IMR-90 (cell line): ENCODE data around the gene HDAC8. TPM values are rescaled to one million over a fixed set of nuclear protein-coding genes. Genes with fewer than 3 reads are reported as not detected.

Experiments
- ATAC-seq: fragments of 200-7000 bp; cut with Tn5 transposase; 2 replicates; pipeline ENCODE4 v1.9.1; 2020; ENCODE audit warnings: low read depth, mild to moderate bottlenecking, moderate library complexity
- BruUV-seq: library from RNA; stranded (reverse); fragments of 400-500 nt; replicated peaks from 2 replicates; lab custom pipeline; 2021; lab: Mats Ljungman, UMichigan
- CTCF ChIA-PET: fragments of 300-600 bp; formaldehyde crosslinking; extraction: SDS; loops from one replicate; lab custom pipeline; 2021; ENCODE audit warnings: antibody characterized with exemption; lab: Yijun Ruan, JAX
- POLR2A ChIA-PET: fragments of 300-600 bp; sonication (Branson Sonifier 250); formaldehyde crosslinking; loops from one replicate; lab custom pipeline; 2022; ENCODE audit warnings: antibody characterized with exemption; ENCODE audit not compliant: unreplicated experiment; lab: Charles Lee
- DNase-seq: peaks from one replicate; pipeline ENCODE4 v3.0.0; 2013
- H2AFZ ChIP-seq: replicated peaks from 2 replicates; pipeline ENCODE3; 2013; ENCODE audit warnings: low read length, mild to moderate bottlenecking; ENCODE audit not compliant: poor library complexity
- H2AK5ac ChIP-seq: 2 replicates; pipeline ENCODE4 v1.6.1; 2013; ENCODE audit warnings: low read depth, low read length, inconsistent platforms
- H2AK9ac ChIP-seq: replicated peaks from 2 replicates; pipeline ENCODE3; 2013; ENCODE audit warnings: mild to moderate bottlenecking, low read depth, low read length, moderate library complexity; ENCODE audit not compliant: poor library complexity
- H2BK120ac ChIP-seq: 2 replicates; pipeline ENCODE4 v1.6.1; 2013; ENCODE audit warnings: low read depth, low read length, inconsistent platforms
- H2BK15ac ChIP-seq: 3 replicates; pipeline ENCODE4 v1.6.1; 2013; ENCODE audit warnings: low read depth, low read length, inconsistent platforms
- H2BK20ac ChIP-seq: 2 replicates; pipeline ENCODE4 v1.6.1; 2013; ENCODE audit warnings: low read depth, mild to moderate bottlenecking, inconsistent platforms, low read length, moderate library complexity
- H2BK5ac ChIP-seq: 2 replicates; pipeline ENCODE4 v1.6.1; 2013; ENCODE audit warnings: mild to moderate bottlenecking, low read depth, low read length, inconsistent platforms; ENCODE audit not compliant: poor library complexity, severe bottlenecking
- H3K14ac ChIP-seq: replicated peaks from 2 replicates; pipeline ENCODE4 v1.6.1; 2013; ENCODE audit warnings: low read depth, low read length, inconsistent platforms
- H3K18ac ChIP-seq: 2 replicates; pipeline ENCODE4 v1.6.1; 2013; ENCODE audit warnings: low read depth, low read length, control low read depth
- H3K23ac ChIP-seq: 2 replicates; pipeline ENCODE4 v1.6.1; 2013; ENCODE audit warnings: low read depth, low read length, inconsistent platforms
- H3K27ac ChIP-seq: 2 replicates; pipeline ENCODE4 v1.5.1; 2013; ENCODE audit warnings: mild to moderate bottlenecking, control low read depth, low read length; ENCODE audit not compliant: insufficient read depth
- H3K27me3 ChIP-seq: 2 replicates; pipeline ENCODE4 v1.6.1; 2013; ENCODE audit warnings: low read length; ENCODE audit not compliant: control insufficient read depth, insufficient read depth
- H3K36me3 ChIP-seq: 2 replicates; pipeline ENCODE4 v1.6.1; 2013; ENCODE audit warnings: low read length, mixed read lengths; ENCODE audit not compliant: control insufficient read depth, insufficient read depth
- H3K4ac ChIP-seq: 2 replicates; pipeline ENCODE4 v1.6.1; 2013; ENCODE audit warnings: low read depth, low read length, inconsistent platforms
- H3K4me1 ChIP-seq: 2 replicates; pipeline ENCODE4 v1.6.1; 2013; ENCODE audit warnings: low read length, mixed read lengths; ENCODE audit not compliant: control insufficient read depth, insufficient read depth
- H3K4me2 ChIP-seq: 2 replicates; pipeline ENCODE4 v1.6.1; 2013; ENCODE audit warnings: low read depth, mild to moderate bottlenecking, control low read depth, low read length, moderate library complexity
- H3K4me3 ChIP-seq: 2 replicates; pipeline ENCODE4 v1.5.1; 2013; ENCODE audit warnings: low read depth, mild to moderate bottlenecking, control low read depth, low read length, moderate library complexity; ENCODE audit not compliant: insufficient read depth
- H3K56ac ChIP-seq: 2 replicates; pipeline ENCODE4 v1.6.1; 2013; ENCODE audit warnings: low read length, inconsistent platforms; ENCODE audit not compliant: insufficient read depth; ENCODE audit errors: extremely low read depth
- H3K79me1 ChIP-seq, 2 experiments: 2 replicates each; pipeline ENCODE4 v1.6.1; 2013; ENCODE audit warnings: low read length in 2 of 2, inconsistent platforms in 1 of 2, low read depth in 1 of 2
- H3K9ac ChIP-seq: 2 replicates; pipeline ENCODE4 v1.6.1; 2013; ENCODE audit warnings: low read depth, low read length, control low read depth
- H3K9me1 ChIP-seq: 2 replicates; pipeline ENCODE4 v1.6.1; 2013; ENCODE audit warnings: low read length, inconsistent platforms; ENCODE audit not compliant: insufficient read depth
- H3K9me3 ChIP-seq: 2 replicates; pipeline ENCODE4 v1.6.1; 2013; ENCODE audit warnings: low read length; ENCODE audit not compliant: control insufficient read depth, insufficient read depth
- H4K20me1 ChIP-seq: 2 replicates; pipeline ENCODE4 v1.6.1; 2013; ENCODE audit warnings: low read length, inconsistent platforms; ENCODE audit not compliant: insufficient read depth
- H4K5ac ChIP-seq: 2 replicates; pipeline ENCODE4 v1.6.1; 2013; ENCODE audit warnings: mild to moderate bottlenecking, low read depth, low read length, control low read depth
- H4K8ac ChIP-seq, 2 experiments: 2 replicates each; pipeline ENCODE4 v1.6.1; 2013; ENCODE audit warnings: low read depth in 2 of 2, low read length in 2 of 2, control low read depth in 1 of 2, inconsistent platforms in 1 of 2
- H4K91ac ChIP-seq: 2 replicates; pipeline ENCODE4 v1.6.1; 2013; ENCODE audit warnings: low read depth, low read length, inconsistent platforms; ENCODE audit not compliant: insufficient read depth
- CEBPB ChIP-seq: IDR thresholded peaks from 2 replicates; pipeline ENCODE4 v1.6.1; 2012; ENCODE audit warnings: low read depth, low read length, improper control_type of control experiment
- CTCF ChIP-seq: conservative IDR thresholded peaks from 2 replicates; pipeline ENCODE4 v1.5.1; 2012; ENCODE audit warnings: mild to moderate bottlenecking, low read depth, low read length, improper control_type of control experiment
- ELK1 ChIP-seq: fragments of 150-350 bp; IDR thresholded peaks from 2 replicates; pipeline ENCODE4 v1.6.1; 2016; ENCODE audit warnings: low read depth, mild to moderate bottlenecking, low read length, moderate library complexity, borderline replicate concordance
- FOS ChIP-seq: fragments of 150-350 bp; IDR thresholded peaks from 2 replicates; pipeline ENCODE4 v1.6.1; 2016; ENCODE audit warnings: low read depth, low read length
- WGBS, 2 experiments: methylation state at CpG; one replicate each; pipeline versions ENCODE4 v1.1.5 to v1.1.7; 2013; ENCODE audit warnings: missing lambda C conversion rate in 2 of 2; ENCODE audit not compliant: insufficient read length in 1 of 2; ENCODE audit errors: extremely low coverage in 2 of 2; 5-methylcytosine and 5-hydroxymethylcytosine counted together
- dilution Hi-C: fragments of 300-500 bp; cut with HindIII; formaldehyde crosslinking; loops from one replicate; pipeline ENCODE4 v1.14.3; 2018; ENCODE audit warnings: low sequenced_read_pairs; ENCODE audit not compliant: unreplicated experiment
- in situ Hi-C: fragments of 300-500 bp; cut with MboI; formaldehyde crosslinking; loops from 3 replicates; pipeline ENCODE4 v1.14.3; 2019; ENCODE audit warnings: low sequenced_read_pairs, inconsistent platforms, mixed read lengths
- intact Hi-C: fragments of 100-400 bp; cut with micrococcal nuclease; formaldehyde crosslinking; loops from 2 replicates; pipeline ENCODE4 v1.10.0; 2022
- polyA plus RNA-seq, 3 experiments: library from polyadenylated mRNA; depleted of rRNA; stranded (reverse); fragments of >200 nt; gene quantifications; 2 replicates each; pipeline ENCODE4 v1.2.3, GENCODE V29; 2012; ENCODE audit warnings: low replicate concordance in 1 of 3
- total RNA-seq: library from RNA; depleted of rRNA; stranded (reverse); fragments of >200 nt; gene quantifications from 2 replicates; pipeline ENCODE4 v1.2.3, GENCODE V29; 2012

HDAC8 gene
- total and polyA plus RNA-seq, 2 of the 4 experiments (the other 2 are of a cell fraction): 16.1 to 28.5 TPM

GRCh38 chrX:72373136-72373535 lies 199.5 kb downstream of the HDAC8 start:
- Histone ChIP-seq H3K4me3 (no peak overlapping the region), H3K9ac (no peak overlapping the region), H3K14ac (no peak overlapping the region), H3K79me1 (no peaks in the 10 kb centered on the region), H2AK9ac (no peak overlapping the region), H2AK5ac (no peak overlapping the region), H4K5ac (no peak overlapping the region), H3K23ac (no peak overlapping the region), H4K8ac (no peak overlapping the region), H3K4me2 (no peak overlapping the region), H3K18ac (no peak overlapping the region), H2BK120ac (no peak overlapping the region), H3K9me1 (no peaks in the 10 kb centered on the region; the same call in 1 of the 2 replicates), H3K56ac (no peak overlapping the region), H2AFZ (no peak overlapping the region), H4K91ac (no peak overlapping the region), H2BK20ac (no peak overlapping the region), H2BK5ac (no peak overlapping the region), H3K27ac (no peak overlapping the region), H4K20me1 (no peaks in the 10 kb centered on the region), H3K36me3 (no peaks in the 10 kb centered on the region), H2BK15ac (no peak overlapping the region), H3K27me3 (peaks cover 14% of the 10 kb centered on the region), H3K4ac (no peak overlapping the region), H3K9me3 (no peaks in the 10 kb centered on the region), H3K4me1 (no peaks in the 10 kb centered on the region)
- CTCF ChIA-PET: no interaction called here
- intact Hi-C loops (no loop called here), dilution Hi-C loops (no loop called here), in situ Hi-C loops (no loop called here)
- DNase-seq (no peak), ATAC-seq (no peak)
- no peak for TF ChIP-seq ELK1
- TF ChIP-seq CEBPB: peak; percentile 26; the same call in 1 of the 2 replicates
- no peak for TF ChIP-seq FOS
- no peak for TF ChIP-seq CTCF
- WGBS, 2 experiments: no CpG with 5 or more reads among the region's 1 CpG
- POLR2A ChIA-PET: no interaction called here
- BruUV-seq: no TSS peak
